DMS153 treated with DMSO at 0.1 percent for 48 hours (cell line): ENCODE data around the gene MYO7B.

ENCODE experiments used
- DNase-seq: peaks from one replicate; lab custom pipeline; 2025; ENCODE audit not compliant: unreplicated experiment; lab: John Stamatoyannopoulos, UW

The MYO7B gene

DNA sequence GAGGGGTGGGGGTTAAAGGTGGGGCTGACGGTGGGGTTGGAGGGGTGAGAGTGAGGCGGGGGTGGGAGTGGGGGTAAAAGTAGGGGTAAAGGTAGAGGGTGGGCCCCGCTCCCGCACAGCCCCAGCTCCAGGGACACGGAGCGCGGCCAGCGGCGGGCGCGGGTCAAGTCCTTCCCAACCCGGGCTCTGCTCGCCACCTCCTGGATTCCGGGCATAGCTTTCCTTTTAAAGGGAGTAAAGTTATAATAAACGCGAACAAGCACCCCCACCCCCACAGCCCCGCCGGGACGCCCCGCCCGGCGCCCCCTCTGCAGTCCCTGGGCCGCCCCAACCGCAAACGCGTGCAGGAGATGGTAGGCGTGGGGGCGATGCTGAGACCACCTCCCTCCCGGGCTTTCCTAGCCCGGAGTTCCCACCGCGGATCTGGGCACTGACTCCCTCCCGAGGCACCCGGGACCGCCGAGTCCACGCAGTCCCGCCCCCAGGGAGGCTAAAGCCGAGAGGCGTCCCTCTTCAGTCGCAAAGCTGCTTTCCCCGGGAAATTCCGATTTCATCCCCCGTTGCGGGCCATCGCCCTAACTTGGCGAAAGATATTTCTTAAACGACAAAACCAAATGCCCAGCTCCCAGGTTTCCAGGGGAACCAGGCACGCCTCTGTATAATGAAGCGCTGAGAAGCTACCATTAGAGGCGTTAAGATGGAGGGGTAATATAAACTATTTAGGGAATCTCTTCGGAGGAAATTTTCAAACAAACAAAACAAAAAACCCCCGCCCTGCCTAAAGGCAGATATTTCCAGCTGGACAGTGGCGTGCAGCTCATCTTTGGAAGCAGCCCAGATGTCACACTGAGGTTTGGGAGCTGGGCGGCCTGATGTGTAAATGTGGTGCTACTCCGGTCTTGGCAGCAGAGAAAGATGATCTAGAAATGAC is 140.1 kb downstream of the MYO7B start, which contains the start of gene LIMS2:
LIMS2 (minus strand) TSS at position 200 of the 931 bp plus-strand sequence. CDS start 506 bp downstream, outside the sequence.
- DNase-seq: no peak

GRCh38 chr2:127676906-127677305 is 141.4 kb downstream of the MYO7B start:
- no peak for DNase-seq

GRCh38 chr2:127678531-127678930 is 143.0 kb downstream of the MYO7B start:
- no peak for DNase-seq

DNA sequence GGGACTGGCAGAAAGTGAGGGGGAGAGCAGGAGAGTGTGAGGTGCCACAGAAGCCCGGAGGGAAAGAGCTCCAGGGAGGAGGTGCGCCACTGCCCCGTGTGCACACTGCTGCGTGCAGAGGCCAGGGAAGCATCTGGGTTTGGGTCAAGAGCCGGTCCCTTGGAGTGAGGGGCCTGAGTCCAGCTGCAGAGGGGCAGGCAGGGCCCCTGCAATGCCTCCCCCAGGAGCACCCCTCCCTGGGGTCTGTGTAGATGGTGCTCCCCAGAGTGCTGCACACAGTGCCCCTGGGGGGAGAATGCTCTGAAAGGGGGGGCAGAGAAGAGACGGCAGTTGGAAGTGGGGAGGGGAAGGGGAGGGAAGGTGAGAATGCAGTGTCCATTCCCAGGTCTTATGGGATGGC is 143.5 kb downstream of the MYO7B start:
- DNase-seq: no peak

- DNase-seq: no peak
Measured at GRCh38 chr2:127679680-127680361, 144.3 kb downstream of the MYO7B start.

DNA sequence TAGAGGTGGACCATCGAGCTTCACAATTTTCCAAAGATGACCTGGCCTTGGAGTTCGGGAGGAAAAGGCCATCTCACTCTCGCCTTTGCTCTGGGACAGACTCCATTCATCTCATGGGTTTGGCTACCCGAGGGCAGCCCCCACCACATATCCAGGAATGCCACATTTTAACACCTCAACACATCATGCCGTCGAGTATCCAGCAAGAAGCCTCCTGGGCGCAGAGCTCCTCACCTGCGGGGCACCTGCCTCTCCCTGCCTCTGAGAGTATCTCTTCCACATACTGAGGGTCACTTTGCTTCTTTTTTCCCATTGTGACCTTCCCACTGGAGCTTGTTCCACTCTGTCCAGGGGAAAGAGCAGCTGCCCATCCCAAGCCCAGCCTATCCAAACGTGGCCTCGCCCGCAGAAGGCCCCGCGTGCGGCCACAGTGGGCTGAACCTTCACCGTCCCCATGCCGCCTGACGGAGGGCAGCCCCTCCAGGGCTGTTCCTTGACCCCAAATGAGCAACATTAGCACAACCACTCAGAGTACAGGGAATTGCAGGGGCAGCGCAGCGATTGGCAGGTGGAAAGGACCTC is 145.3 kb downstream of the MYO7B start:
- DNase-seq: no peak

GRCh38 chr2:127681288-127681804 is 145.9 kb downstream of the MYO7B start:
- DNase-seq: no peak

GRCh38 chr2:127681976-127682857 is 146.7 kb downstream of the MYO7B start:
- DNase-seq: no peak

DNA sequence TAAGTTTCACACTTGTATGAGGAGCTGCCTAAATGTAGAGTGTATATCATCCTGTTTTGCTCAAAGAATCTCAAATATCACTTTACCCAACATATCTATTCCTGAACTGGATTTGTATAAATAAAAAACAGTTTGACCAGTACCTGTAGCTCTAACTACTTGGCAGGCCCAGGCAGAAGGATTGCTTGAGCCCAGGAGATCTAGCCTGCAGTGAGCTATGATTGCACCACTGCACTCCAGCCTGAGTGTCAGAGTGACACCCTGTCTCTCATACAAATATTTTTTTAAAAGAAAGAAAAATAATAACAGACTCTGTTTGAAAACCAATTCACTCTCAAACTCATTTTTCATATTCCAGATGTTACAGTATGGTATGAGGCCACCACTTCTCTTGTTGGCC is 147.6 kb downstream of the MYO7B start:
- DNase-seq: no peak

DNA sequence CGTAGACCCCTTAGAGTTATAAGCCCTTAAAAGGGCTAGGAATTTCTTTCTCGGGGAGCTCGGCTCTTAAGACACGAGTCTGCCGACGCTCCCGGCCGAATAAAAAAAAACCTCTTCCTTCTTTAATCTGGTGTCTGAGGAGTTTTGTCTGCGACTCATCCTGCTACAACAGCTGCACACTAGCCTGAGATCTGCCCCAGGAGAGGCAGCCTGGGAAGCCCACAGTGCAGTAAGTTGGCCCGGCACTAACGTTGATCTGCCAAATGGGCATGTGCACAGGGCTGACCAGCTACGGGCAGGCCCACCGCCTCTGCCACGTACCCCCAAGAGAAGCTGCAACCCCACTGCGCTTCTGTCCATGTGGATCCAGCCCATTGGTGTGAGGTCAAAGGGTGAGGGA is 148.3 kb downstream of the MYO7B start:
- no peak for DNase-seq

GRCh38 chr2:127685410-127686080 is 150.1 kb downstream of the MYO7B start:
- DNase-seq: no peak
